Motor neuron (in vitro differentiated cells): ENCODE data around the gene CCL8. TPM values are rescaled to one million over a fixed set of nuclear protein-coding genes. Genes with fewer than 3 reads are reported as not detected.

ENCODE experiments used
- ATAC-seq, 8 experiments: fragments of 200-7000 bp; cut with Tn5 transposase; replicated peaks in 6 of 8; 2 replicates each; pipeline ENCODE4 v1.8.0; 2021; ENCODE audit warnings: mild to moderate bottlenecking in 8 of 8, moderate library complexity in 8 of 8
- H3K27ac ChIP-seq, 2 donors: fragments of 250-450 bp; sonication (Bioruptor Pico); 2 replicates each; pipeline ENCODE4 v1.9.0; 2021; ENCODE audit warnings: antibody characterized with exemption in 2 of 2, mild to moderate bottlenecking in 2 of 2, moderate library complexity in 1 of 2
- H3K4me1 ChIP-seq, 2 donors: fragments of 250-450 bp; sonication (Bioruptor Pico); replicated peaks in 1 of 2; 2 replicates each; pipeline ENCODE4 v1.6.1; 2021; ENCODE audit warnings: antibody characterized with exemption in 2 of 2, mild to moderate bottlenecking in 2 of 2, moderate library complexity in 1 of 2
- H3K4me3 ChIP-seq, 5 donors: fragments of 250-450 bp; sonication (Bioruptor Pico); 2 replicates each; pipeline ENCODE4 v1.9.0; 2021; ENCODE audit warnings: antibody characterized with exemption in 5 of 5, mild to moderate bottlenecking in 5 of 5, moderate library complexity in 4 of 5
- WGBS, 10 experiments: fragments of 450-650 bp; shearing (Covaris generic); methylation state at CpG; one replicate each; pipeline ENCODE4 v1.0.0; 2022; 5-methylcytosine and 5-hydroxymethylcytosine counted together
- in situ Hi-C, 9 experiments: fragments of 400-800 bp; cut with MboI; loops; one replicate each; pipeline ENCODE4 v1.15.0; 2021; ENCODE audit warnings: low sequenced_read_pairs in 9 of 9, low pct_unique_long_range_greater_than_20kb in 2 of 9; ENCODE audit not compliant: unreplicated experiment in 9 of 9
- total RNA-seq, 8 experiments: library from RNA; unstranded; fragments of 300-600 nt; gene quantifications; 2 replicates each; pipeline versions ENCODE4 v1.2.3 to v1.2.4, GENCODE V29; 2022

Gene CCL8
- total RNA-seq, 8 experiments from 2014 or later = 0.25 to 0.35 (median 0.31) TPM; not detected in 5

- peak in 3 of 8 experiments; percentile 30 to 86 (median 83) for ATAC-seq
- no peak overlapping the region for H3K27ac ChIP-seq
- in situ Hi-C loops = loop anchor here in 4 of 9 experiments (25.0 kb wide), 3 partner anchors 159 to 584 kb away; no protein-coding TSS in a partner anchor
Measured at GRCh38 chr17:34370997-34371395, 51.8 kb downstream of the CCL8 start.

More at GRCh38 chr17:34370997-34371395, 51.8 kb downstream of the CCL8 start:
- WGBS, 10 experiments = 0 to 78% (median 41%) methylated on average over 1 to 3 of the region's 3 CpGs; no CpG with 5 or more reads in 3 of the 10 experiments
- Histone ChIP-seq H3K4me1 (no peaks in the 10 kb centered on the region), H3K4me3 (no peak overlapping the region)

Other genes with a start within 250 kb of the CCL8 start
- 100 to 1,000 TPM in 2 of 8 experiments, 10 to 100 TPM in 2, 1 to 10 TPM in 2, under 1 TPM in 2; 0.27 to 318 (median 6.5) TPM for gene CCL2, start 64.2 kb upstream of the CCL8 start, total RNA-seq
- not detected for gene CCL7, start 49.2 kb upstream of the CCL8 start, total RNA-seq
- under 1 TPM in 2 of 8 experiments, not detected in 6; 0.52 to 0.97 TPM for gene CCL11, start 33.7 kb upstream of the CCL8 start, total RNA-seq
- under 1 TPM in 1 of 8 experiments, not detected in 7; 0.56 TPM for gene CCL13, start 37.0 kb downstream of the CCL8 start, total RNA-seq
- not detected for gene CCL1, start 43.8 kb downstream of the CCL8 start, total RNA-seq